ENCODE results near the gene ZNF578.

DNA sequence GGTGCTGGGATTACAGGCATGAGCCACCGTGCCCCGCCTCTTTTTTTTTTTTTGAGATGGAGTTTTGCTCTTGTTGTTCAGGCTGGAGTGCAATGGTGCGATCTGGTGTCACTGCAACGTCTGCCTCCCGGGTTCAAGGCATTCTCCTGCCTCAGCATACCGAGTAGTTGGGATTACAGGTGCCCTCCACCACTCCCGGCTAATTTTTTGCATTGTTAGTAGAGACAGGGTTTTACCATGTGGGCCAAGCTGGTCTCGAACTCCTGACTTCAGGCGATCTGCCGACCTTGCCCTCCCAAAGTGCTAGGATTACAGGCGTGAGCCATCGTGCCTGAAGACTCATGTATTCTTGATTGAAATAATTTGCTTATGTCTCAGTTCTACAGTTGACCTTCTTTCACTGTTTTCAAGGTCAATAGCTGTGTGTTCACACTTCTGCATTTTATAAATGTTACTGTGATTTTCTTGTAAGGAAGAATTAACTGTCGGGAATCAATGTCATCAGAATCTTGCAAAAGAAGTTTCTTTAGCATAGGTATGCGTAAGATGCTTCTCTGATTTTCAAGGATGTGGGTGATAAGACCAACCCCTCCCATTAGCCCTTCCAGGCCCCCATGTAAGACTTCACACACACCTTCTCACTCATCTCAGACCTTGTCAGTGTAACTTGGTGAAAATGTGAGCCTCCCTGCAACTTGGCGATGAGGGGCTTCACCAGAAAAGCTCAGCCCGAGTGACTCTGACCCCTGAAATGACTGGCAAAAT lies 104.1 kb downstream of the ZNF578 start:
- TF ChIP-seq, protein P1, sequence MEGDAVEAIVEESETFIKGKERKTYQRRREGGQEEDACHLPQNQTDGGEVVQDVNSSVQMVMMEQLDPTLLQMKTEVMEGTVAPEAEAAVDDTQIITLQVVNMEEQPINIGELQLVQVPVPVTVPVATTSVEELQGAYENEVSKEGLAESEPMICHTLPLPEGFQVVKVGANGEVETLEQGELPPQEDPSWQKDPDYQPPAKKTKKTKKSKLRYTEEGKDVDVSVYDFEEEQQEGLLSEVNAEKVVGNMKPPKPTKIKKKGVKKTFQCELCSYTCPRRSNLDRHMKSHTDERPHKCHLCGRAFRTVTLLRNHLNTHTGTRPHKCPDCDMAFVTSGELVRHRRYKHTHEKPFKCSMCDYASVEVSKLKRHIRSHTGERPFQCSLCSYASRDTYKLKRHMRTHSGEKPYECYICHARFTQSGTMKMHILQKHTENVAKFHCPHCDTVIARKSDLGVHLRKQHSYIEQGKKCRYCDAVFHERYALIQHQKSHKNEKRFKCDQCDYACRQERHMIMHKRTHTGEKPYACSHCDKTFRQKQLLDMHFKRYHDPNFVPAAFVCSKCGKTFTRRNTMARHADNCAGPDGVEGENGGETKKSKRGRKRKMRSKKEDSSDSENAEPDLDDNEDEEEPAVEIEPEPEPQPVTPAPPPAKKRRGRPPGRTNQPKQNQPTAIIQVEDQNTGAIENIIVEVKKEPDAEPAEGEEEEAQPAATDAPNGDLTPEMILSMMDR (IDR thresholded peaks at IDR 0.05; ENCODE audit: insufficient read depth, low read length, poor library complexity, severe bottlenecking): no peak
- no peak for TF ChIP-seq EZH2phosphoT487 (conservative IDR thresholded peaks at IDR 0.05; ENCODE audit: low read length)
